ENCODE measurements around the gene GSN. TPM values are rescaled to one million over a fixed set of nuclear protein-coding genes. Genes with fewer than 3 reads are reported as not detected.

GSN gene
- total RNA-seq, 4 donors from 2014 or later = 487 to 785 (median 662) TPM

GRCh38 chr9:121353241-121354061, 85.5 kb downstream of the GSN start:
- Histone ChIP-seq H3K27ac (peak overlapping the region; percentile 4 to 97 (median 84)), H3K9me3 (no peaks in the 10 kb centered on the region), H3K36me3 (peaks cover 0 to 55% of the 10 kb centered on the region in 2 donors), H3K4me3 (no peak overlapping the region), H3K4me1 (peaks cover 64 to 68% of the 10 kb centered on the region in 2 donors), H3K27me3 (no peaks in the 10 kb centered on the region)
- intact Hi-C loops (cut with DNase I; ENCODE audit: low total_unique reads) (no loop called here), in situ Hi-C loops (cut with MboI; ENCODE audit: low sequenced_read_pairs in 4 of 4) (no loop called here)
- DNase-seq = no peak
- no peak for TF ChIP-seq CTCF (IDR thresholded peaks at IDR 0.05 in 4 of 5, conservative IDR thresholded peaks at IDR 0.05 in 1 of 5)
- ATAC-seq = no peak

GRCh38 chr9:121354141-121354540, 86.2 kb downstream of the GSN start:
- intact Hi-C loops (cut with DNase I; ENCODE audit: low total_unique reads) = no loop called here
- Histone ChIP-seq H3K36me3 (peaks cover 0 to 48% of the 10 kb centered on the region in 2 donors), H3K27me3 (no peaks in the 10 kb centered on the region), H3K9me3 (no peaks in the 10 kb centered on the region), H3K4me3 (no peak overlapping the region), H3K4me1 (peaks cover 64 to 68% of the 10 kb centered on the region in 2 donors), H3K27ac (peak overlapping the region; percentile 4 to 97 (median 84))
- no peak for TF ChIP-seq CTCF (IDR thresholded peaks at IDR 0.05 in 4 of 5, conservative IDR thresholded peaks at IDR 0.05 in 1 of 5)
- TF ChIP-seq POLR2A (IDR thresholded peaks at IDR 0.05) = no peak
- no peak for DNase-seq
- peak; percentile 46 to 53 for ATAC-seq
- in situ Hi-C loops (cut with MboI; ENCODE audit: low sequenced_read_pairs in 4 of 4) = no loop called here

GRCh38 chr9:121354762-121355161, 86.8 kb downstream of the GSN start:
- peaks cover 0 to 45% of the 10 kb centered on the region in 2 donors for H3K36me3 ChIP-seq
- H3K9me3 ChIP-seq = no peaks in the 10 kb centered on the region
- H3K4me3 ChIP-seq = no peak overlapping the region
- H3K4me1 ChIP-seq = peaks cover 64 to 67% of the 10 kb centered on the region in 2 donors
- ATAC-seq (no peak), DNase-seq (no peak)
- in situ Hi-C loops (cut with MboI; ENCODE audit: low sequenced_read_pairs in 4 of 4) (no loop called here), intact Hi-C loops (cut with DNase I; ENCODE audit: low total_unique reads) (no loop called here)
- no peak for TF ChIP-seq CTCF (IDR thresholded peaks at IDR 0.05 in 4 of 5, conservative IDR thresholded peaks at IDR 0.05 in 1 of 5)
- no peak for TF ChIP-seq POLR2A (IDR thresholded peaks at IDR 0.05)
- peak overlapping the region; percentile 4 to 97 (median 84) for H3K27ac ChIP-seq
- H3K27me3 ChIP-seq = no peaks in the 10 kb centered on the region

- TF ChIP-seq POLR2A (IDR thresholded peaks at IDR 0.05) = no peak
- TF ChIP-seq CTCF (IDR thresholded peaks at IDR 0.05 in 4 of 5, conservative IDR thresholded peaks at IDR 0.05 in 1 of 5) = no peak
- Histone ChIP-seq H3K4me3 (no peak overlapping the region), H3K27me3 (no peaks in the 10 kb centered on the region), H3K4me1 (peaks cover 66 to 67% of the 10 kb centered on the region in 2 donors), H3K36me3 (peaks cover 0 to 44% of the 10 kb centered on the region in 2 donors), H3K9me3 (no peaks in the 10 kb centered on the region), H3K27ac (peak overlapping the region; percentile 27 to 97 (median 84))
- in situ Hi-C loops (cut with MboI; ENCODE audit: low sequenced_read_pairs in 4 of 4) (no loop called here), intact Hi-C loops (cut with DNase I; ENCODE audit: low total_unique reads) (no loop called here)
- no peak for DNase-seq
- ATAC-seq = no peak
Measured at GRCh38 chr9:121357011-121357410, 89.0 kb downstream of the GSN start.
